Embryonic facial prominence (tissue), 1 donor: ENCODE measurements around the gene ADGRD1.

Experiments used
- DNase-seq: peaks from one replicate; pipeline ENCODE4 v3.0.0-alpha.2; 2016; ENCODE audit errors: extremely low spot score

Gene ADGRD1

DNA sequence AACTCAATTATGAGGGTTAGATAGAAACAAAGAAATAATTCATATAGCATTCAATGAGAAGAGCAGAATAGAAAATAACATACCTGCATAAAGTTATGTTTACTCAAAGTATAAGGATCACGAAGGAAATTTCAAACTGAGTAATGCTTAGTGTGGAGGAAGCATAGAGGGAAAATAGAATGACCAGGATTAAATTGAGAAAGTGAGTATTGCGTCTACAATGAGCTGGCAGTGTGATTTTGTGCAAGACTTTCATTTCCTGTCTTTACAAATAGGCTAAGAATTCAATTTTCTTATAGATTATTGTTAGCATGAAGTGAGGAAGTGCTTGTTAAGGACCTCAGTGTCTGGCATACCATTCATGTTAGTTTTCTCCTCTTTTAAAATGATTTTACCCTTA, 12.0 kb downstream of the ADGRD1 start:
- no peak for DNase-seq

DNA sequence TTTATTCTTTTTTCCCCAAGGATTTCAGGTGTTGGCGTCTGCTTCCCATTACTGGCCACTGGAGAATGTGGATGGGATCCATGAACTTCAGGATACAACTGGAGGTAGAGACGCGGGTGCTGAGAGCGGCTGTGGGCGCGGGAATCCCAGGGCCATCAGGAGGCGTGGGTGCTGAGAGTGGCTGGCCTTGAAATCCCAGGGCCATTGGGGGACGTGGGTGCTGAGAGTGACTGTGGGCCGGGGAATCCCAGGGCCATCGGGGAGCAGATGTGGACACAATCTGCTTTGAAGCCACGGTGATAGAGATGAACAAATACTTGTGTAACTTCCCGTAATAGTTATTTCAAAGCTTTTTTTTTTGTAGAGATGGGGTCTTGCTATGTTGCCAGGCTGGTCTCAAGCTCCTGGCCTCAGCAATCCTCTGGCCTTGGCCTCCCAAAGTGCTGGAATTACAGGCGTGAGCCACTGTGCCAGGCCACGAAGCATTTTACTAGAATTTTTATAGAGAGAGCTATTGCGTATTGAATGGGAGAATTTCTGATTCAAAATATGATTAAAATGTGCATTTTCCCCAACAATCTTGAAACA, 12.8 kb downstream of the ADGRD1 start:
- DNase-seq, result no peak

DNA sequence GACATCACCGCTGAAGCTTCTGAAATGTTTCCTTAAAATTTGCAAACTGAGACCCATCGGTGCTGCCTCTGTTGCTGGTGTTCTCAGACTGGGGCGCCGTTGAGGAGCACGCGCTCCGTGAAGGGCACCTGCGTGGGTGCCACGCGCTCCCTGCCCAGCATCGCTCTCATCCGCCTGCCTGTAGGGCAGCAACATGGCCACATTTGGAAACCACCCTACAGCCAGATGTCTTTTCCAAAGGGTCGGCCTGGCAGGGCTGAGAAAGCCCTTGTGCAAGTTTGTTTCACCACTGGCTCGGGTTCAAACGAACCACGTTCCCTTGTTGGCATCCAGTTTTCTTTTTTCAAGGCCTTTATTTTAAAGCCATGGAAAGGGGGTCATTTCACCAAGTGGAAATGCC, 13.9 kb downstream of the ADGRD1 start:
- no peak for DNase-seq

DNA sequence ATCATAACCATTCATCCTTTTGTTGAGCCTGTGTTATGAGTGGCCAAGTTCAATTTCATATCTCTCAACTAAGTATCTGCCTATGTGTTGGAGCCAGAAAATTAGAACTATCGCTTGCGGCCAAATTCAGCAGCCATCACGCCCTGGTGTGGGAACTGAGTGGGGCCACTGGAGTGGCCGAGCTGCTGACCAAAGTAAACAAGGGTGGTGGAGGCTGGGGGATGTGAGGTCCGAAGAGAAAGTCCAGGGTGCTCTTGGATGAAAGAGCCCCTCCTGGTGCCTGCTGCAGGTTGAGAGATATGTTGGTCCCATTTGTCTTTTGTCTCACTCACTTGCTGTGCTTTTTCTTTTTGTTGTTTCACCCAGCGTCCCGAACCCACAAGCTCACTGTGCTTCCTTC, 14.9 kb downstream of the ADGRD1 start:
- no peak for DNase-seq

- DNase-seq, result no peak
These were observed 15.5 kb downstream of the ADGRD1 start for GRCh38 chr12:130969223-130969622.

- no peak for DNase-seq
These were observed 16.6 kb downstream of the ADGRD1 start for GRCh38 chr12:130970165-130970907.

GRCh38 chr12:130970908-130971233, 17.2 kb downstream of the ADGRD1 start:
- no peak for DNase-seq

- no peak for DNase-seq
These were observed 18.3 kb downstream of the ADGRD1 start for GRCh38 chr12:130971925-130972585.

DNA sequence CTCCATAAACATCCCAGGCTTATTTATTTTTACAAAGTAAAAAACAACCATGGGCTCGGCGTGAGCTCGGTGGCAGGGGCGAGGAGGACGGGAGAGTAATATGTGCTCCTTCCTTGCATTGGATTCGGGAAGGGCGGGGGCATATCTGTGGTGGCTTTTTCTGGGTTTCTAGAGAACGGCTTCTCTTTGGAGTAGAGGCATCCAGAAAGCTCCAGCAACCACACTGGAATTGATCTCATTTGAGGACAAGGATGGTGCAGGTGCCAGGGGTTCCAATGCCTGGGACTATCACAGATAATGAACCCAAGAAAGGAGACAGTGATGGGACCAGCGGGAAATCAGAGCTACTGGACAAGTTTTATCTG, 18.9 kb downstream of the ADGRD1 start:
- DNase-seq, result no peak

DNA sequence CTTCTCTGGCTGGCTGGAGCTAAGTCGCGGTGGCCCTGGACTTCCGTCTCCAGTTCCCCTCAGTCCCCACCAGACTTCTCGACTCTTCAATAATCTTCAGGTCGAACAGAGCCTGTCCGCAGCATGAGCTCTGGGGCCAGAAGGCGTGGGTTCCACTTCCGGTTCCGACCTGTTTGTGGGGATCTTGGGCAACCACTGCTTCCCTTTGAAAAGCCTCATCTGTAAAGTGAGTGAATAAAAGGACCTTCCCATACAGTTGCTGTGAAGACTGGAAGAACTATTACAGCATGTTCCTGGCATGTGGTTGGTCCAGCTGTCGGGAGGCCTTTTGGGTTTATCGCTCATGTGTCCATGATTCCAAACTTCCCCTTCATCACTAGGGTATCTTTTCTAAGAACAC, 19.4 kb downstream of the ADGRD1 start:
- no peak for DNase-seq

DNA sequence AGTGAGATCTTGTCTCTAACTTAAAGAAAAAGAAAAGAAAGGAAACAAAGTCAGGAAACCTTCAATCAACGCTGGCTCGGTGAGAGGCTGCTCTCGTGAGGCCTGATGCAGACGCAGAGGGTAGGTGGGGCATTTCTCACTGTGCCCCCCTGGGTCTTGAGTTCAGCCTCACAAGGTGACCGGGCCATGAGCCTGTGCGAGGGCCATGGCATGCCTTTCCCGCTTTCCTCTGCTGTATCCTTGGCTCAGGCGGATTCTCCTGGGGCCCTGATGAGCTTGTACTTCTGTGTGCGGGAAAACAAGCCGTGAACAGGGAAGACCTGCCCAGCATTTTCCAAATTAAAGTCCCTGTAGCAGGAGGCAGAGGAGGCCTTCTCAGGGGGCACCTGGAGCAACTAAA, 20.2 kb downstream of the ADGRD1 start:
- no peak for DNase-seq

DNA sequence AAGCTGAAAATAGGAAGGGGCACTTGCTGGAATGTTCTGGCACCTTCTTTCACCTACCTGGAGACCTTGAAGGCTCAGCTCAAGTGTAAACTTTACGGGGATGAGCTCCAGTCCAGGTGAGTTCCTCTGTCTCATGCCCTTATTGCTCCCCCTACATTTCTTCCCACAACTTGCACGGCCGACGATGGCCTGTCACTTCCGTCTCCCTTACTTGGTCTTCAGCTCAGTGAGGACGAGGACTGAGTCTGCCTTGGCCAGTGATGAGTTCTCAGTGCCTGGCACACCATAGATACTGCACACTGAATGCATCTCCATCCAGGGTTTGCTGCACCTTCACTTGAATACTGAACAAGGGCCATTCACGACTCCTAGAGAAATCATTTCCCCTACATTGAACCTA, 21.4 kb downstream of the ADGRD1 start:
- DNase-seq, result no peak

- DNase-seq, result no peak
These were observed 22.5 kb downstream of the ADGRD1 start for GRCh38 chr12:130976171-130976720.

- no peak for DNase-seq
These were observed 23.5 kb downstream of the ADGRD1 start for GRCh38 chr12:130977046-130977742.

DNA sequence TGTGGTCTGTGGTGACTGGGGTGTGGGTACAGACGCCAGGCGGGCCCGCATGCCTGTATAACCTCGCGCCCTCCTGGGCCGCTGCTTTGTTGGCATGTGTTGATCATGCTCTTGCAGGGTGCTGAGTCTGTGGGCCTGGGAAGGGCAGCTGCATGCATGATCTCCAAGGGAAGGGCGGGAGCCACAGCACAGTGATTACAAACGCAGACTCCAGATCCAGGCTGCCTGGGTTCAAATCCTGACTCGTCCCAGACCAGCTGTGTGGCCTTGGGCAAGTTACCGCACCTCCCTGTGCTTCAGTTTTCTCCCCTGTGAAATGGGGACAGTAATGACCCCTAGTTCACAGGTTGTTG, 24.0 kb downstream of the ADGRD1 start:
- DNase-seq, result no peak

GRCh38 chr12:130978785-130979184, 25.1 kb downstream of the ADGRD1 start:
- no peak for DNase-seq

- no peak for DNase-seq
These were observed 27.5 kb downstream of the ADGRD1 start for GRCh38 chr12:130981074-130981742.

DNA sequence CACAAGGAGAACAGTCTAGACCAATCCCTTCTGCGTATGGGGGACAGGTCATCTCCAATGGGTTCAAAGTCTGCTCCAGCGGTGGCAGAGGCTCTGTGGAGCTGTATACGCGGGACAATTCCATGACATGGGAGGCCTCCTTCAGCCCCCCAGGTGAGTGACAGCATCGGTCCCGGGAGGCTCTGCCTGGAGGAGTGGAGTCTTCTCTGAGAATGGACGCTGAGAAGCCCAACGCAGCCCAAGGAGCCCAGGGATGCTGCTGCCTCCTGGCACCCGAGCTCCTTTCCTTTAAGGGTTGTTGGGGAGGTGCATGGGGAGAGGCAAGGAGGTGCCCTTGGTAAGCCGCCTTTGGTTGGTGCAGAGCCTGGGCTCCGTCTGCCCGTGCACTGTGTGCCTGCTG, 28.2 kb downstream of the ADGRD1 start:
- DNase-seq, result no peak

DNA sequence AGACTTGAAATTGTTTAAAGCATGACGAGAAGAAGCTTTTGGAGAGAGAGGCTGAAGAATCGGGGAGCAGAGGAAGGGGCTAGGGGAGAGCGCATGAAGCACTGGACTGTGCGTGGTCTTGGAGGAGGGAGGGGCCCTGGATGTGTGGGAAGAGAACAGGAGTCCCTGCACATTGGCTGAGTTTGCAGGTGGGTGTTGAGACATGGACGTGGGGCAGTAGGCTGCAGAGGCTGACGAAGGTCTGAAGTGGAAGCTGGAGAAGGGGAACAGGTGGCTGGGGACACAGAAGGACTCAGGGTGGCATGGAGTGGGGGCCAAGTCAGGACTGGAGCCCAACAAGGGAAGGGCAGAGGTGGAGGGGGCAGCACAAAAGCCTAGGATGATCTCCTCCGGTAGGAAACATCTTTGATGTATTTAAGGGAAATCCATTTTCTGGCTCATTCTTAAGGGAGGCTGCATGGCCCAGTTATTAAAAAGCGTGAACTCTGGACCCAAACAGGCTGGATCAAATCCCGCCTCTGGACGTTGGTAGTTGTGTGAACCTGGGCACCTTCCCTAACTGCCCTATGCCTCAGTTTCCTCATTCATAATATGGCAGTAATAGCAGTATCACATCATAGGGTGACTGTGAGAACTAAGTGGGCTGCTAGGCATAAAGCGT, 29.0 kb downstream of the ADGRD1 start:
- no peak for DNase-seq

- DNase-seq, result no peak
These were observed 29.8 kb downstream of the ADGRD1 start for GRCh38 chr12:130983328-130984017.
